ENCODE measurements around the gene AGBL1.
"Not testable (repeated sequence)": the region's sequence is repeated elsewhere in the genome, so short reads cannot be mapped to it uniquely, and the experiment has no call there.

Gene AGBL1

DNA sequence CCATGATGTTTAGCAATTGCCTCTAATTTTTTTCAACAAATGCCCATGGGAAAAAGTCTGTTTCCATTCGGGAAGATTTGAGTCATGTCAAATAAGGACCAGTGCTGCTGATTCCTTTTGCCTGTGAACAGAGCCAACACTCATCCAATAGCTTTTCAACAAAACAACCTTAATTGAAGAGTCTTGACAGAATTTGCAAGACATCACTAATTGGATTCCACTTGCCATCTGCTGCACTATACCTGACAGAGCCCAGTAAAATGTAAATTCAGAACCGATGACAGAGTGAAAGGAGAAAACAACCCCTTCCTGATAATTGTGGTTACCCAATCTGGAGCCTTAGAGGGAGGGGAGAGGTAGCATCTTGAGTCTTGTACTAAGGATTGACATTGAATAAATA, 426.7 kb downstream of the AGBL1 start:
- no peak for DNase-seq (ENCODE audit: low read depth)

DNA sequence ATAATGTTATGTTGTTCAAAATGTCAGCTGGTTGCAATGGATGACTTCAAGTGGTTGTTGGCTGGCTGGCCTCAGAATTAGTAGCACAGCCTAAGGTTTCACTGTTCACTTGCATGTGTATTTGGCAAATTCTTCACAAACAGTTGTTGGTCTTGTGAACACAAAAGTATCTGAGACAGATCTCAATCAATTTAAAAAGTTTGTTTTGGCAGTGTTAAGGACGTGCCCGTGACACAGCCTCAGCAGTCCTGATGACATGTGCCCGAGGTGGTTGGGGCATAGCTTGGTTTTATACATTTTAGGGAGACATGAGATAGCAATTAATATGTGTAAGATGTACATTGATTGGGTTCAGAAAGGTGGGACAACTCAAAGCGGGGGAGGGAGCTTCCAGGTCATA, 436.0 kb downstream of the AGBL1 start:
- no peak for DNase-seq (ENCODE audit: low read depth)

DNA sequence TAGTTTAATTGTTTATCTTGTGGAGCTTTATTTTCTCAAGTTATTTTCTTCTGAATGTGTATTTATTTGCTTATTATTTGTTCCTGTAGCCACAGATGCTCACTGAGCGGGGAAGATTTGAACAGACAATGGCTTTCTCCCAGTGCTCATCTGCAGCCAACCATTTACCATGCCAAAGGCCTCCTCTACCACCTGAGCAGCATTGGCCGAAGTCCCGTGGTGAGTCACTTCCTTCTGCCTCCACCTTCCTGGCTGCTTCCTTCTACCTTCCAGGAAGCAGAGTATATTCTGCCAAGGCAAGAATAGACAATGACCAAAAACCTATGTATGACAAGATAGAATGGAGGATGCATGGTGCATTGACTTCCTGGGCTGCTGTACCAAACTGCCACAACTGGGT, 443.1 kb downstream of the AGBL1 start:
- no peak for DNase-seq (ENCODE audit: low read depth)

DNA sequence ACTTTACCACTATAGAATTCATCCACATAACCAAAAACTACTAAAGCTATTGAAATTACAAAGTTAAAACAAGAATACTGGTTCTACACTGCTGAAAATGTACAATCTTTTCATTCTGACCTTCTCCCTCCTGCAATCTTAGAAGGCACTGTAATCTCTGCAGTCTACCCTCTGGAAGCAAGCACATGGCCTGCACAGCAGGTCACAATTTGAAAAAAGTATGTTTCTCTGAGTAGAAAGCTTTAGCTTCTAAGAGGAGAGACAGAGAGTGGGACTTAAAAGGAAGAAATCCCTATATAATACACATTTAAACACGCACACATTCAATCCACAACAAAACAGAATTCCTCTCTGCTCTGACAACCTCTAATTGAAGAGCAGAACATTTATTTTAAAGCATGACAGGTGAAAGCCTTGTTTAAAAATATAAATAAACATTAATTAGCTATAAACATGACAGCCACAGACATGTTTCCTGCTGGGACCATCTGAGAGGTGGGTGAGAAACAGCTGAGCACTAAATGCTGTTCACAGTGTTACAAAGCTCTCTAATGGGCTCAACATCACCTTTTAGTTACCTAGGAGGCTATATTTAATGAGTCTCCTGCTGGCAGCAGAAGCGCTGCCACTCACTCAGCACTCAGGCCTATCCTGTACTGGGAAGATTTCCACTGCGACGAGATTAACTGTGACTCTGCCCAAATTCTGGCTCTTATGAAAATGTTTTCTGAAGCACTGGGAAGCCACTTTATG, 447.4 kb downstream of the AGBL1 start:
- no peak for DNase-seq (ENCODE audit: low read depth)

DNA sequence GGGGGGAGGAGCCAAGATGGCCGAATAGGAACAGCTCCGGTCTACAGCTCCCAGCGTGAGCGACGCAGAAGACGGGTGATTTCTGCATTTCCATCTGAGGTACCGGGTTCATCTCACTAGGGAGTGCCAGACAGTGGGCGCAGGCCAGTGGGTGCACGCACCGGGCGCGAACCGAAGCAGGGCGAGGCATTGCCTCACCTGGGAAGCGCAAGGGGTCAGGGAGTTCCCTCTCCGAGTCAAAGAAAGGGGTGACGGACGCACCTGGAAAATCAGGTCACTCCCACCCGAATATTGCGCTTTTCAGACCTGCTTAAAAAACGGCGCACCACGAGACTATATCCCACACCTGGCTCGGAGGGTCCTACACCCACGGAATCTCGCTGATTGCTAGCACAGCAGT, 448.4 kb downstream of the AGBL1 start:
- DNase-seq (ENCODE audit: low read depth) = not testable (repeated sequence)

DNA sequence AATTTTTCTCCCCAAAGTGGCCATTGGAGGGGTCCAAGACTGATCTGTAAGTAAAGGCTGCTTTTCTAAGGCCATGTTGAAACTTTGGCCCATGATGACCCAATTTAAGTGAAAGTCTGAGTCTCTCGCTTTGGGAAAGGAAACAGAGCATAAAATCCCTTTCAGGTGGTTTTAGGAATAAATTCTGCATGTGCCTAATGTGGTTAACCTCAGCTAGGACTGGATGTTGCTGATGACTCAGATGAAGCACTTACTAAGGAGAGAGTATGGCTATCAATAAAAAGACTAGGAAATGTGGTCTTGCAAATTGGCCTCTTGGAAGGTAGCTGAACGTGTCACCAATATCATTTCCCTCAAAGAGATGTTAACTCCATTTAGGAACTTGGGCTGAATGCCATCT, 458.5 kb downstream of the AGBL1 start:
- DNase-seq (ENCODE audit: low read depth) = no peak

DNA sequence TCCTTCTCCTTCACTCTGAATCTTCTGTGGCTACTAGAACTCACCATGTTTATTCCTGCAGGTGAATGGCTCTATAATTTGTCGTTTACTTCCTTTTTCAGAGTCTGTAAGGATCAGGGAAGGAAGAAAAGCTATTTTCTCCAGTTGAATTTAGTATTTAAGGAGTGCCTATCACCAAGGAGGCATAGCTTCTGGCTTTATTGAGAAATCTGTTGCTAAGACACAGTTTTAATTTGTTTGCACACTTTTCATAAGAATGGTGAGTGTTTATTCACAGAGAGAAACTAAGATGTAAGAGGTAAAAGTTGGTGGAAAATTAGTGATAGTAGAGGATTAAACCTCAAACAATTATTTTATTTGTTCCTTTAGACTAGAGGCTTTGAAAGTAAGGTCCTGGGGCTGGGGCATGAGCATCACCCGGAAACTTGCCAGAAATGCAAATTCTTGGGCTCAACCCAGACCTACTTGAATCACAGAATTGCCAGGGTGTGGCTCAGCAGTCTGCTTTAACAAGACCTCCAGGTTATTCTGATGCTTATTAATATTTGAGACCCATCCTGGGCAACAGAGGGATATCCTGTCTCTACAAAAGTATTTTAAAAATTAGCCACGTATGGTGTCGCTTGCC, 461.3 kb downstream of the AGBL1 start:
- DNase-seq (ENCODE audit: low read depth) = no peak

DNA sequence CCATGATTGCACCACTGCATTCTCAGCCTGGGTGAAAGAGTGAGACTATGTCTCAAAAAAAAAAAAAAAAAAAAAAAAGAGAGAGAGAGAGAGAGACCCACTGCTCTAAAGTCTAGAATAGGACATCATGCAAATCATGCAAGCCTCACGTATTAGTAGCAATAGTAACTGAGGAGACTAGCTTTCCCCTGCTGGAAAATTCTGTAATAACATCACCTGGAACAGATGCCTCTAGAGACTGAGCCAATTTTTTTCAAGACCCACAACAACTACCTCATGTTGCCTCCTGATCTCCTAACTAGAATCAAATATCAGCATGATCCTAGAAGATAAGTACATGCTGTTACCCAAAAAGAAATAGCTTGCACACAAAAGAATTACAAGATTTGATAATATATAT, 461.9 kb downstream of the AGBL1 start:
- no peak for DNase-seq (ENCODE audit: low read depth)

DNA sequence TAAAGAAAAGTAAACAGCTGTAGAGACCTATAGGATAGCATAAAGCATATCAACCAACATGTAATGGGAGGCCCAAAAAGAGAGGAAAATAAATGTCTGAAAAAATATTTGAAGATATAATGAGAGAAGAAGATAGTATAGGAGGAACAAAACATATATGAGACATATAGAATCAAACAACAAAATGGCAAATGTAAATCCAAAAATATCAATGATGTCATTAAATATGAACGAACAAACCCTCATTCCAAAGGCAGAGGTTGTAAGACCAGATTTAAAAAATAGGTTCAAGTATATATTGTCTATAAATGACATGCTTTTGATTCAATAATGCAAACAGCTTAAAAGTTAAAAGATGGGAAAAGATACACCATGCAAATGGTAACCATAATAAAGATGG, 470.4 kb downstream of the AGBL1 start:
- no peak for DNase-seq (ENCODE audit: low read depth)

DNA sequence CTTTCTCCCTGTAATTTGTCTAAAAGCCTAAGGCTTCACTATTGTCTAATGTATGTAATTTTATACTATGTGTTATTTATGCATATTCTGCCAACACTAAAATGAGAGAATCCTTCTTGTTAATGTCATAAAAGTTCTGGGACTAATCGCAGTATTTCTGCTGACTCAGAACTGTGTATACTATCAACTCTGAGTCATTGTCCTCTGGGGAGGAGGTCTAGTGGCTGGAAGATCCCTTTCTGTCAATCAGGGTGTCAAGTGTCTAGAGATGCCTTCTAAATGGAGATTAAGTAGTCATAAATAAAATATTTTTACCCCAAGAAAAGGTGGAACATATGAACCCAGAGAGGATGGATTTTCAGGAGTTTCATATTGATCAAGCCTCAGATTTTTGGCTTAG, 473.4 kb downstream of the AGBL1 start:
- no peak for DNase-seq (ENCODE audit: low read depth)

DNA sequence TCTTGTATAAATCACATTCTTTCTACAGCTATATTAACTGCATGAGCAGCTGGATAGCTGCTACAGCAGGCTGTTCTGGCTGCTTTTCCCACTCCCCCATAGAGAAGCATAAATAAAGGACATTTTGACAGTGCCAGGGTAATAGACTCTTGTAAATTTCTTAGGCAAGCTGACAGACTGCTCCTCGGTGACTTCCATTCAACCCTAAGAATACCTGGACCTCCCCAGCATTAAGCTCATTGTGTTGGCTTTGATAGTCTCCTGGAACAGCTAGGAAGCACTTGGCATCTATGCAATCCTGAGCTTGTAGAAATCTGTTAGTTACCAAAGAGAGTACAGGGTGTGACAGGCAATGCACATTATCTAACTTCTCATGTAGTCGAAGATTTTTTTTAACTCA, 475.4 kb downstream of the AGBL1 start:
- DNase-seq (ENCODE audit: low read depth) = no peak

DNA sequence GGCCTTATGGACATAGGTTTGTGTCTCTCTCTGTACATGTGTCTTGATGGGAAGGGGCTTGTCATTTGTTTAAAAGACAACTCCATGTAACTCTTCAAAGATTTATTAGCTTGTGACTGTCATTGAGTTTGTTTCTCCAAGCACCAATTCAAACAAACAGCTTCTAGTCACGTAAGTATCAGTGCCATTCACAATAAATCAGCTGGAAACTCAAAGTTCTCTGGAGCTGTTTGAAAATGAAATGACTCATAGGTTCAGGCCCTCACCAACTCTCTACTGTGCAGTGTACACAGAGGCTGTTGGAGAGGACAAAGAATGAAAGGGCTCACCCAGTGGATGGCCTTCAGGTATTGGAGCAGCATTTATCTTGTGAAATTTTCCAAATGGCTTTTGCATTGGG, 476.3 kb downstream of the AGBL1 start:
- no peak for DNase-seq (ENCODE audit: low read depth)

DNA sequence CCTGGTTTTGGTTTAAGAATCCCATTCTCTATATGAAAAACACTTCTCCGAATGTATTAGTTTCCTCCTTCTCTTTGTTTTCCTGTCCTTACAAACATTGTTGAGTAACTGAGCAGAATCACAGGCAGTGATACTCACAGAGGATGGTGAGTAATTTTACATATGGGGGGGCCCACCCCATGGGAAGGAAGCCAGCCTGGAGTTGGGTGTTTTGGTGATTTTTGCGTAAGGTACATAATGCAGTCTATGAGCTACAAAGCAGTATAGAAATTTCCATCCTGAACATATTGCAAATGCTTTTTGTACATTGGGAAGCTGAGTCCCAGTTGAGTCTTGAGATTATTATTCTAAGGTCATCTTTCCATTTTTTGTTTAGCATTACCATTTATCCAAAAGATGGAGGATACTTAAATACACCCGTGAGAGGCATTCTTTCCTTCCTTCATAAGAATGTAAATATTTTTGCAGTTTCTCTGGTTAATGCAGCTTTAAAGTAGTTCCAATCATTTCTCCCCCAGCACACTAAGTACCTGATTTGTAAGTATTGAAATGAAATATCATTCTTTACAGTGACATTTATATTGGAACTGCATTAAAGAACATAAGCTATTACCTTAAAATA, 476.8 kb downstream of the AGBL1 start:
- DNase-seq (ENCODE audit: low read depth) = no peak

DNA sequence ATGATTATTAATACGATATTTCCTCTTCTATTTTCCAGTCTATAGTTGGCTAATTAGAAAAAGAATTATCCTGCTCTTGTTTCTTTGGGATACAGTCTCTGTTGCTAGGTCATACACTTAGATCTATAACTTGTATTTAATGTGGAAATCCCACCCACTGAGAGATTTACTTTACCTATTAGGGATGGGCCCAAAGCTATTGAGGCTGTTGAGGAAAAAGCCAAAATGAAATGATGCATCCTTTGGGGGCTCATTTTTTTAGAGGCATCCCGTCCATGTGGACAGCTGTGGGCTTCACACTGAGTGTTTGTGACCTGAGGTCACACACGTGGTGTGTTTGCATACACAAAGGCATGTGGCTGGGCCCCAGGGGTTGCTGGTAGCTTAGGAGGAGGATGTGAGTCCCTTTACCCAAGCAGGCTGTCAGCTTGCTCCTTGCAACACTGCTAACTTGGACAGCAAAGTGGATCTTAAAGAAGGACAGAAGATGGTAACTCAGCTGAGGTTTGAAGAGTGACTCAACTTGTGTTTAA, 477.4 kb downstream of the AGBL1 start:
- DNase-seq (ENCODE audit: low read depth) = no peak

DNA sequence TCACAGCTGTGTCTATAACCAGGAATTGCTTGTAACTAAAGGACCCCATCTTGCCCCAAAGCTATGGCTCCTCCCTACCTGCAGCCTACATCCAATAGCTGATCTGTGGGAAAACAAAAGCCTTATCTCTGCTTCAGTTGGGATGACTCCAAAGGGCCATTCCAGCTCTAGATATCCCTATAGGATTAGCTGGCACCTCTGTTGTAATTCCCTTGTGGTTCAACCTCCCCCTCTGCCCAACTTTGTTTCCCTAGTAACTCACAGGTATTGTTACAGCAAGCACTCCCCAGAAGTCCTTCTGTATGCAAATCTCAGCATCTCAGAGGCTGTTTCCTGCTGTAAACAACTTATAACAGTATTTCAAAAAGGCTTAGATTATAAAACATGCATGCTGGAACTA, 478.6 kb downstream of the AGBL1 start:
- no peak for DNase-seq (ENCODE audit: low read depth)

DNA sequence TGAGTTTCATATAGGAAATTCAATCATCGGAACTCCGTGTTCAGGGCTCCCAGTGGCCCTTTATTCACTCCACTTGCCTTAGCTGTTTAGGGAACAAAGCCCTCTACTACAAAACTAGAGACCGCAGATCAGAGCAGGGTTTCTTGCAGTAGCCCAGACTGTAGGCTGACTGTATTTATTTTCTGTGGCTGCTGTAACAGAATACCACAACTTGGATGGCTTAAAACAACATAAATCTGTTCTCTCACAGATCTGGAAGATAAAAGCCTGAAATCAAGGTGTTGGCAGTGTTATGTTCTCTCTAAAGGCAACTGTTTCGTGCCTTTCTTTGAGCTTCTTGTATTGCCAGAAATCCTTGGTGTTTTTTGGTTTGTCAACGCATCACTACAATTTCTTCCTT, 479.0 kb downstream of the AGBL1 start:
- no peak for DNase-seq (ENCODE audit: low read depth)

DNA sequence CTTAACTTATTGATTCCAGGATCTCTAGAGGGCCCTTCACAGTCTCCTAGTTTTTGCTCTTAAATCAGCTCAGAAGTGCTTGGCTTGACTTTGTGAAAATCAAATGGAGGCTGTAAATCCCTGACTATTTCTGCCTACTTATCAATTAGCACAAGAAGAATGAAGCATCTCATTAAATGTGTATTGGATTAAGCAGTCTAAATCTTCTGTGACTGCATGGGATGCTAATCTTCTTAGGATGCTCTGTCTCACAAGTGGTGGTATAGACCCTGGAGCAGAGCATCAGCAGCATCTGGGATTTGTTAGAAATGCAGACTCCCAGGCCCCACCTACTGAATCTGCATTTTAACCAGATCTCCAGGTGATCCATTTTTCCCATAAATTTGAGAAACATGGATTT, 488.7 kb downstream of the AGBL1 start:
- DNase-seq (ENCODE audit: low read depth) = no peak

DNA sequence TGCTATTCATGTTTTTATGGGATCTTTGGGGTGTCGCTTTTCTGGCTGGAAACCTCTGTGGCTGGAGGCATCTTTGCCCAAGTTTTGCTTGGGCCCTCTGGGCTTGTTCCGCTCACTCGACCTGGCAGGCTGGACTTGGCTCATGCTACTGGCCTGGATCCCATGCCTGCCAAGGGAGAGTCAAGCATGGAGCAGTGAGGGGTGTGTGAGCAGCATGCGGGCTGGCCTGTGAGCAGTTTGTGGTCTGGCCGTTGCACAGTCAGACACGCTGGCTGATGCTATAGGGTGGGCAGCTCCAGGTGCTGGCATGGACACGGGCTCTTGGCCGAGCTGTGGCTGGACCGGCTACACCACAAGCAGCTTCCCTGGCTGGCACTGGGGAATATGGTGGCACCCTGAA, 491.1 kb downstream of the AGBL1 start:
- DNase-seq (ENCODE audit: low read depth) = no peak

DNA sequence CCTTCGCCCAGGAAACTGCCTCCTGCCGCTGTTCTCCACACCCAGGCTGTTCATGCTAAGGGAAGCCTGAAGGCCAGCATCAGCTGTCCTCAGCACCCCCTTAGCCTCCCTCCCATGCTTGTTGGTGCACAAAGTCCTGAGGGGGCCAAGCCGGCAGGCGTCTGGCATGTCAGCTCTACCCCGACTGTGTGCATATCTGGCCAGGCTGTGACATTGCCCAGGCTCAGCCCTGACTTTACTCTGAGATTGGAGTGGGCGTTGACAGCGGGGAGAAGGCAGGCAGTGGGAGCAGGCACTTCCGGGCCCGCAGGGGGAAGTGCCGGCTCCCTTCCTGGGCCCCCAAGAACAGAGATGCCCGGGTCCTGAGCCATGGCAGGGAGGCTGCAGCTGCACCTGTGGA, 492.2 kb downstream of the AGBL1 start:
- no peak for DNase-seq (ENCODE audit: low read depth)

DNA sequence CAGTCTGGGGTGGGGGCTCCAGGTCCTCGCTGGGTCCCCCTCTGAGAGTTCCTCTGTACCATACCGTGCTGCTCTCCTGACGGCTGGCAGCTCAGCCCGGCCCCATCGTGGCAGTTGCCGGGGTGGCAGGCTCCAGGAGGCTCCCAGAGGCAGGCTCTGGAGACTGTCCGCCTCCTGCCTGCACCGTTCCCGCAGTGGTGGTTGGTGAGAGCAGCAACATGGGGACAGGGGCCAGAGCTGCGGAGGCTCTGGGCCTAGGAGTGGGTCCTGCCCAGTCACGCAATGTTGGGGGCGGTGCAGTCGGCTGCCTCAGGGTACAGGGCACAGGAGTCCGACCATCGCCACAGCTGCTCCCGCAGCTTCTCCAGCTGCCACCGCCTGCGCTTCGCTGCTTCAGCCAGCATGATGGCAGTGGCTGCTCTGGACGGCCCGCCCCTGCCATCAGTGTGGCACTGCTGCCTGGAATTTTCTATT, 492.7 kb downstream of the AGBL1 start:
- no peak for DNase-seq (ENCODE audit: low read depth)

DNA sequence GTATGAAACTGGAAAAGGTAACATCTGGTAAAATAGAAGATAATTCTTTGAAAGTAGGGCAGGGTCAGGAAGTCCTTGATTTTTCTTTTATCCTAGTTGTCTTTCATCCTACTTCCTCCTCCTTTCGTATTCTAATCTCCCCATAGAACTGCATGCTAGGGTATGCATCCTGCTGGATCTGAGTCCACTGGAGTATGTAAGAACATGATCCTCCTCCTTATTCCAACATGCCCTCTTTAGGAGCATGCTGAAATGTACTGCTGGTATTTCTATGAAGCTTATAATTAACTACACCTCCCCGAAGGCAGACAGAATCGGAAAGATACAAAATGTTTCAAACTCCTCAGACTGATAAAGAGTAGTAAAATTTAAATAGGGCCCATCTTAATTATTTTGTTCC, 493.8 kb downstream of the AGBL1 start:
- no peak for DNase-seq (ENCODE audit: low read depth)

DNA sequence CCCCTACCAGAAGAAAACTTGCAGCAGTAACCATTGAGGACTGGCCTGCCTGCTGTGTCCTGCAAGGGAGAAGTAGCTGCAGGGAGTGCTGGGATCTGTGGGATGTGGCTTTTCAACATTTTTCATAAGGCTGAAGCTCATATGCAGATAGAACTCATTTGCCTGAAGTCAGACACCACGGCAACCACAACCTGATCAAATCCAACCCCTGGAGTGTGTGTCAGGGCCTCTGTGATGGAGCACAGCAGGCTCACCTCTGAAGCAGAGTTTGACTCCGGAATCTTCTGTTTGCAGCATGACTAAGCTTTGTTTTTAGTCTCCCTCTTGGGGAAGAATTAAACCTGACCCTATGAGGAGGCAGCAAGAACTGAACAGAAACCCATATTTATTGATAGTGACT, 508.7 kb downstream of the AGBL1 start:
- no peak for DNase-seq (ENCODE audit: low read depth)

DNA sequence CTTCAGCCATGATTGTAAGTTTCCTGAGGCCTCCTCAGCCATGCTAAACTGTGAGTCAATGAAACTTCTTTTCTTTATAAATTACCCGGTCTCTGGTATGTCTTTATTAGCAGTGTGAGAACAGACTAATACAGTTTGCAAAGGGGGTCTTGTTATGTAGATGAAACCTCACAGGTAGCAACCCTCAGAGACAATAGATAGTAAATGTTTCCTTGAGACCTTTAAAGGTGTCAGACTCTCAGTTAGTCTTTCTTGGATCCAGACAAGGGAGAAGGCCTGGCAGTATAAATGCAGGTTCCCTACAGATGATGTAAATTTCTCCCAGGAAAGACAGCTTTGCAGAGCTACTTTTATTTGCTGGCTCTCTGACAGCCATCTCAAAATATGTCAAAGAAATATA, 510.8 kb downstream of the AGBL1 start:
- DNase-seq (ENCODE audit: low read depth) = no peak

All from activated T-helper 9 cell treated with anti-CD3 and anti-CD28 coated beads, Interleukin-2, amount 50 U/mL, for 16 hours (primary cell).